HG03103 (cell line): Measurements from ENCODE around the gene PRKAR1B.

Experiments used
- ATAC-seq: cut with Tn5 transposase; IDR thresholded peaks from one replicate; pipeline ENCODE4 v1.9.1; 2021; ENCODE audit warnings: low read depth; ENCODE audit not compliant: unreplicated experiment

PRKAR1B gene

DNA sequence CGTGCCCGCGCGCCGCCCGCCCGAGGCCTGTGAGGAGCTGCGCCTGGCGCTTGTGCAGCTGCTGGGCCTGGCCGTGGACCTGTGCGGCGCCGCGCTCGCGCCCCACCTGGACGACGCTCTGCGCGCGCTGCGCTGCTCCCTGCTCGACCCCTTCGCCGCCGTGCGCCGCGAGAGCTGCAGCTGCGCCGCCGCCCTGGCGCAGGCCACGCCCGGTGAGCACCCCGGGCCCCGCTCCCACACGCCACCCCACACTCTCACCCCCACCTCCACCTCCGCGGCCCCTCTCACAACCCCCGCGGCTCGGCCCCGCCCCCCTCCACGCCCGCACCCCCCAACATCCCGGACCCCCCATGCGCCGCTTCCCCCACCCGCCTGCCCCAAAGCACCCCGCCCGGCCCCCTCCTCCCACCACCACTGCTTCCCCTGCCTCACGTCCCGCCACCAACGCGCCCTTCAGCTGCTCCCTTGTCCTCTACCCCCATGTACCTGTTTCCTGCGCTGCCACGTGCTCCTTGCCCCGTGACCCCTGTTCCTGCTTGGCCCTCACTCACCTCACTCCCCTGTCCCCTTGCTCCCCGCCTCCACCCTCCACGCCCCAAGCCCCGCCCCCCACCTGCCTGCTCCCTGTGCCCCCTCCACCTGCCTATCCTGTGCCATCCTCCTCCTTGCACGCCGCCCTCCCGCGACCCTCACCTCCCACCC is at the start of gene PRKAR1B:
Gene PRKAR1B (minus strand): TSS at position 178 of the 702 bp plus-strand sequence. CDS start 15,776 bp downstream, outside the sequence.
- peak; percentile 35 for ATAC-seq

DNA sequence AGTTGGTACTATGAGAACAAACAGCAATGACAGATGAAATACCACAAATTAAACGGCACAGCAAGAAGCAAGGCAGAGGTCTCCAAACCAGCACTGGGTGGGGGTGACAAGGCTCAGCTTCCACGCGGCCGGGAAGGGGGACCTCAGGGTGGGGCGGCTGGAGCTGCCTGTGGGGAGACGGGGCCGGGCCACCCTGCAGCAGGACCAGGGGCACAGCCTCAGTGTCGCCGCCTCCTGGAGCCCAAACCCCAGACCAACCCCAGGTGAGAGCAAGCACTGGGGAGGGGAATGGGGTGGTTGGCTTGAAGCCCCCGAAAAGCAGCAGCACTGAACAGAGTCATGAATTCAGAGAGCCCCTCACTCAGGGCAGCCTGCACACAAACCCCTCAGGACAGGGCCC is 49.3 kb upstream of the PRKAR1B start:
- ATAC-seq, result no peak

DNA sequence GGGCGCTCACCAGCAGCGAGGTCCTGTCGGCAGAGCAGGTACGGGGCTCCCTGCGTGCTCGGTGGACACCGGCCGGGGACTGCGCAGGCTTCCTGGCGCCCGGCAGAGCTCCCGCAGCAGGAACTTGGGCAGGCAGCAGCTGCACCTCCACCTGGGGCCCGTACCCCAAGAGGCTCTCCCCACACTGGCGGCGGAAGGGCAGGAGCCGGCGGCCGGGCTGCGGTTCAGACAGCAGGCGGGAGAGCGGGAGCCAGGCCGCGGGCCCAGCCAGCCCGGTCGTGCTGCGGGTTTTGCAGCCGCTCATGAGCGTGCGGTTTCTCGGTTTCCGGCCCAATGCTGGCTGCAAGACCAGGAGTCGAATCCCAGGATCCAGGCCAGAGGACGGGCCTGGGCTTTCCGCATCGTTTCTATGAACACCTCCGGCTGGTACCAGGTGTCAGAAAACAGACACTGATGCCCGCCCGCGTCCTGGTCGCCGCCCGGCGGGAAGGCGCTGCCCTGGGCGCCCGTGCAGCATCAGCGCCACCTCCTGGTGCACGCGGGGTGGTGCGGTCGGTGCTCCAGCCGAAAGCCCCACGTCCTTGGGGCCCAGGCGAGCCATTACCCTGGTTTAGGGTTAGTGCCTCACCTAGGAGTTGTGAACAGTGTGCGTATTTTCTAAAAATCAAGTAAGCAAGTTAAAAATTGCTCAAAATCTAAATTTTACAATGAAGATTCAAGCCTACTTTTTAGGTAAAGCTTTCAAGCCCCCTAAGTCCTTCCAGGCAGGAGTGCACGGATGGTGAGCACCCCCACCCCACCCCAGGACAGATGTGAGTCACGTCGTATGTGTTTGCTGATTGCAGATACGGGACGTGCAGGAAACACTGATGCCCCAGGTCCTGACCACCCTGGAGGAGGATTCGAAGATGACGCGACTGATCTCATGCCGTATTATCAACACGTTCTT is 47.4 kb upstream of the PRKAR1B start:
- no peak for ATAC-seq

DNA sequence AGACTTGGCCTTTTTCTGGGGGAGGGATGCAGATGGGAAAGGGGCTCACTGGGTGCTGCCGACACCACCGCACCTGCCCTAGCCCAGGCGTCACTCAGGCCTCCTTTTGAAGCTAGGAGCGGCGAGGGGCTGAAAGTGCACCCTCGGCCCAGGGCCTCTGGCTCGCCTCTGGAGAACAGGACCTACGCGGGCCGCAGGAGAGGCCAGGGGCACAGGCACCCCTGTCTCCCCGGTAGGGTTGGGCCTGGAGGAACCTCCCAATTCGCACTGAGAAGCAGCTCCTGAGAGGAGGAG is 46.5 kb upstream of the PRKAR1B start:
- no peak for ATAC-seq

GRCh38 chr7:772861-773621 is 46.0 kb upstream of the PRKAR1B start:
- no peak for ATAC-seq

GRCh38 chr7:772392-772791 is 45.3 kb upstream of the PRKAR1B start:
- ATAC-seq, result no peak

DNA sequence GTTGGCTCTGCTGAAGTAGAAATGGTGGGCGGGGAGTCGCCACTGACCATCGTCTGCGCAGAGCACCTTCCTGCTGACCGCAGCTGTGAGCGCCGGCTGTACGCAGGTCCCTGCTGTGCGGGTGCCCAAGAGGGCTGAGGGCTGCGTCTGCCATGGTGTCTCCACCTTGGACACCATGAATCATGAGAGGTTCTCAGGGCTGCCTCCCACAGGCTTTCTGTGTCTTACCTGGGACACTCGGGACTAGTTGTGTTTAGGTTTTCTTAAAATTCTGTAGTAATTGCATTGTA is 44.9 kb upstream of the PRKAR1B start:
- ATAC-seq, result no peak

DNA sequence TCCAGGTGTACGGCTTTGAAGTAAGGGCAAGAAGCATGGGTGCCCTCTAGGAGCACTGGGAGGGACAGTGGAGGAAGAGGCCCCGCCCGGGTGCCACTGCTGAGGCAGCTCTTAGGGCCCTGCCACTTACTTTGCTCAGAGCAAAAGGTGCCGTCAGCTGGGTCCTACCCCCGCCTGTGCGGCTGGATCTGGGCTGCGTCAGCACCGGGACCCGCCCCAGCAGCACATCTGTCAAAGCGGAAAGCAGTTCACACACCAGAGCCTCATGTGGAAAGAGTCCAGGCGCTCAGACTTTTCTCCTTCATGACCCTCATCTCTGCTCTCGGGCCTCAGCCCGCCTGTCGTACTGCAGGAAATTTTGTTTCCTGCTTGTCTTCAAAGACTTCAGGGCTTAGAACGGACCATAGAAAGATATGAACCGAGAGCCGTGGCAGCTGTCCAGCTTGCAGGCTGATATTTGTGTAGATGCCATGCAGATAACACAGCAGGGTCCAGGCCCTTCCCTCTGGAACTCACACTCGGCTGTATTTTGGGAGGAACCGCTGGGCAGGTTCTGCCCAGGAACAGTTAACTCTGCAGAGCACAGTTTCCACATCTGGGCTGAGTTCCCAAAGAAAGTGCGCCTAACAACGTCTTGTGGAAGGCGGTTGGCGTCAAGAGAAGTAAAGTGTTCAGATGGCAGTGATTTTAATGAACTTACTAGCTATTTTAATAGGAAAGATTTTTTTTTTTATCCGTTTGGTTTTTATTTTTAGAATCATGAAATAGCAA is 44.3 kb upstream of the PRKAR1B start:
- ATAC-seq, result no peak

- ATAC-seq, result no peak
Observed at GRCh38 chr7:770741-771166, 43.7 kb upstream of the PRKAR1B start.

GRCh38 chr7:770336-770735 is 43.3 kb upstream of the PRKAR1B start:
- no peak for ATAC-seq

GRCh38 chr7:768881-769504 is 41.9 kb upstream of the PRKAR1B start:
- no peak for ATAC-seq

DNA sequence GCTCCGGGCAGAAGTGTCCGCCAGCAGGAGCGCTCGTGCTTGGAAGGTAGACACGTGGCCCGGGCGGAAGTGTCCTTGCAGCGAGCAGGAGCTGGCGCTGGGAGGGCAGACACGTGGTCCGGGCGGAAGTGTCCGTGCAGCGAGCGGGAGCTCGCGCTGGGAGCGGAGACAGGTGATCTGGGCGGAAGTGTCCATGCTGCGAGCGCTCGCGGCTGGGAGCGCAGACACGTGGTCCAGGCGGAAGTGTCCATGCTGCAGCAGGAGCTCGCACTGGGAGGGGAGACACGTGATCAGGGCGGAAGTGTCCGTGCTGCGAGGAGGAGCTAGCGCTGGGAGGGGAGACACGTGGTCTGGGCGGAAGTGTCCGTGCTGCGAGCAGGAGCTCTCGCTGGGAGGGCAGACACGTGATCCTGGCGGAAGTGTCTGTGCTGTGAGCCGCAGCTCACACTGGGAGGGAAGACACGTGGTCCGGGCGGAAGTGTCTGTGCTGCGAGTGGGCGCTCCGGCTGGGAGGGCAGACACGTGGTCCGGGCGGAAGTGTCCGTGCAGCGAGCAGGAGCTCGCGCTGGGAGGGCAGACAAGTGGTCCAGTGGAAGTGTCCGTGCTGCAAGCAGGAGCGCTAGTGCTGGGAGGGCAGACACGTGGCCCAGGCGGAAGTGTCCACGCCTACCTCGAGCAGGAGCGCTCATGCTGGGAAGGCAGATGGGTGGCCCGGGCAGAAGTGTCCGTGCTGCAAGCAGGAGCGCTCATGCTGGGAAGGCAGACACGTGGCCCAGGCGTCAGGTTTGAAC is 41.1 kb upstream of the PRKAR1B start:
- no peak for ATAC-seq

- no peak for ATAC-seq
Observed at GRCh38 chr7:767580-767940, 40.5 kb upstream of the PRKAR1B start.

DNA sequence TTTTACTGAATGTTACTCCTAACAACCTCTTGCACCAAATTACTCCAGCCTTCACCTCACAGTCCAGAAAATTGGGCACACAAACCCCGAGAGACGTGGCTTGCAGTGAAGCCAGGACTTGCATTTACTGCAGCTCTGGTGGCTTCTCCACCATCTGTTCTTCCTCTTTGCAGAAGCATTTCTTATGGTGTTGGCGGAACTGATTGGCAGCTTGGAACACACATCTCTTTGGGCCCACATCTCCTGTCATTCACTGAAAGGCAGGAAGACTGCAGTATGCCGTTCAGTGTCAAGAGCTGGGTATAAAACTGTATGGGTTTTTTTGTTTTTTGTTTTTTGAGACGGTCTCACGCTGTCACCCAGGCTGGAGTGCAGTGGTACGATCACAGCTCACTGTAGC is 38.3 kb upstream of the PRKAR1B start:
- no peak for ATAC-seq

DNA sequence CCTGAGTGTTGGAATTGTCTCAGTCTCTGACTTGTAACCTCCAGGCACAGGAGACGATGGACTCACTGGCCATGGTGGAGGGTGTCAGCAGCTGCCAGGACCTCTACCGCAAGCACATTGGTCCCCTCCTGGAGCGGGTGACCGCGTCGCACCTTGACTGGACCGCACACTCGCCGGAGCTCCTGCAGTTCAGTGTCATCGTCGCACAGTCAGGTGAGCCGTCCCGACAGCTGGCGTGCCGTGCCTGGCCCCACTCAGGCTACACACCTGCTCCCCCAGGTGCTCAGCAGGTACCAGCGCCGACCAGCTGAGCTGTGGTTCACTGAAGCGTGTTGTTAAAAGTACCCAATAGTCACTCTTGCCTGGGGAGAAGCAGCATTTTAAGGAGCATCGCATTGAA is 36.7 kb upstream of the PRKAR1B start:
- no peak for ATAC-seq

- ATAC-seq, result no peak
Observed at GRCh38 chr7:762885-763284, 35.8 kb upstream of the PRKAR1B start.

- ATAC-seq, result no peak
Observed at GRCh38 chr7:761631-762030, 34.5 kb upstream of the PRKAR1B start.

DNA sequence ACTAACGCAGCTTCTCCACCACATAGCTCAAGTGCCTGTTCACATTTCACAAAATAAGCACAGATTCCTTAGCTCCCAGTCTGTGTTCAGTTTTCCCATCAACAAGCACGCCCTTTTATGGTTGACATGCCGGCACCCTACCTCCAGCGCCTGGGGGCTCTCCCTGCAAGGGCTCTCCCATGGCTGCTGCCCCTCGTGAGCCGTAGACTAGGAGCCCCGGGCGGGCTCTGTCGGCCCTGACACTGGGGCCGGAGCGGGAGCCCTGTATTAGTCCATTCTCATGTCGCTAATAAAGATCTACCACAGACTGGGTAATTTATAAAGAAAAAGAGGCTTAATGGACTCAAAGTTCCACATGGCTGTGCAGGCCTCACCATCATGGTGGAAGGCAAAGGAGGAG is 34.0 kb upstream of the PRKAR1B start:
- no peak for ATAC-seq

GRCh38 chr7:760006-760405 is 32.9 kb upstream of the PRKAR1B start:
- ATAC-seq, result no peak

DNA sequence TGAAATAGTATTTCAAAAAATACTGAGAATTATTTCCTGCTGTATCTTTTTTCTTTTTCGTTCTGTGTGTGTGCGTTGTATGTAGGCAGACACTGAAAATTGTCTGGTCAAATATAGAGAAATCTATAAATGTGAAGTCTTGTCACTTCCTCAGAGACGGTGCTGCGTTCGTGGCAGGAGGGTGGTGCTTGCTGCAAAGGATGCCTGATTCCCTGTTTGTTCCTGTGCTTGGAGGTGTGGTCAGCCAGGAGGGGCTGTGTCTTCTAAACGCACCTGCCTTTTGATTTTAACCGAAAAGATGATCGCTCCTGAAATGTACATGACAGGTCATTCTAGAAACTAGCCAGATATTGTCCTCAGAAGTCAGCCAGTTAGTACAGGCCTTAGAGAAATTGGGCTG is 32.5 kb upstream of the PRKAR1B start:
- no peak for ATAC-seq
